Nephron (organoid): ENCODE data around the gene GHITM.

Source experiments
- H3K27ac Mint-ChIP-seq, 3 experiments: 2 replicates each; pipeline ENCODE4 v1.8.0; 2020; ENCODE audit warnings: mixed read lengths in 3 of 3, mild to moderate bottlenecking in 2 of 3, moderate library complexity in 1 of 3
- H3K27me3 Mint-ChIP-seq: 2 replicates; pipeline ENCODE4 v1.8.0; 2021; ENCODE audit warnings: low read depth, mild to moderate bottlenecking, moderate library complexity, mixed read lengths
- H3K36me3 Mint-ChIP-seq: 2 replicates; pipeline ENCODE4 v1.8.0; 2020; ENCODE audit warnings: low read depth, mixed read lengths
- H3K4me1 Mint-ChIP-seq: 2 replicates; pipeline ENCODE4 v1.8.0; 2020; ENCODE audit warnings: mixed read lengths
- H3K4me3 Mint-ChIP-seq, 3 experiments: 2 replicates each; pipeline ENCODE4 v1.8.0; 2020; ENCODE audit warnings: mild to moderate bottlenecking in 3 of 3, mixed read lengths in 3 of 3, moderate library complexity in 2 of 3
- H3K9me3 Mint-ChIP-seq: 2 replicates; pipeline ENCODE4 v1.8.0; 2020; ENCODE audit warnings: mixed read lengths
- TF ChIP-seq, protein P1 (sequence below), 3 experiments: fragments of 200-600 bp; sonication (generic); IDR thresholded peaks; one replicate each; pipeline ENCODE4 v1.5.0; 2021; ENCODE audit warnings: antibody characterized with exemption in 3 of 3; ENCODE audit not compliant: unreplicated experiment in 3 of 3

The GHITM gene

GRCh38 chr10:84198206-84198915 is 59.1 kb downstream of the GHITM start:
- Mint-ChIP-seq H3K4me3 (no peak overlapping the region), H3K27ac (no peak overlapping the region)

DNA sequence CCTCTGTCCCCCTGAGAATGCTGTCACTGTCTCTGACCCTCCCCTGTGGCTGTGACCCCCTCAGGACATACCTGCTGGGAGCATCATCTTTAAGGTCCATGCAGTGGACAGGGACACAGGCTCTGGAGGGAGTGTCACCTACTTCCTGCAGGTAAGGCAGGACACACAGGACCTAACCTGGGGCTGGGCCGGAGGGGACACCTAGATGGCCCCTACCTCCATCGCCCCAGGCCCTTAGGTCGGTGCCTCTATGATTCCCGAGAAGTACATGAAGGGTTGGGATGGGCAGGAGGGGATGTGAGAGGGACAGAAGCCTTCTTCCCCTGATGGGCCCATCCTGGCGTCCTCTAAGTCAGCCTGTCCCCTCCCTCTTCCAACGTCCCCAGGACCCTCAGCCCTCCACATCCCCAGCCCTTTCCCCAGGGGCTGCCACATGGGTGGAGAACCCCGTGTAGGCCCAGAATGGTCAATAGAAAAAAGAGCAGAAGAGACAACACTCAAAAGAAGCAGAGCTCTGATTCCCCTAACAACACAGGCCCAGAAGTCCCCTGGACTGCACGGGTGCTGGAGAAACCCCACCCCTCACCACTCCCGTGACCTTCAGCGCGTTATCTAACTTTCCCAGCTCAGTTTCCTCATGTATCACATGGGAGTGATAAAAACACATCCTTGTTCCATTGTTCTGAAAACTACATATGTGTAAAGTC is 61.4 kb downstream of the GHITM start:
- Mint-ChIP-seq H3K27me3 (peaks cover 50% of the 10 kb centered on the region), H3K9me3 (no peaks in the 10 kb centered on the region), H3K4me3 (no peak overlapping the region), H3K4me1 (no peaks in the 10 kb centered on the region), H3K36me3 (no peaks in the 10 kb centered on the region), H3K27ac (no peak overlapping the region)
- TF ChIP-seq, protein P1, sequence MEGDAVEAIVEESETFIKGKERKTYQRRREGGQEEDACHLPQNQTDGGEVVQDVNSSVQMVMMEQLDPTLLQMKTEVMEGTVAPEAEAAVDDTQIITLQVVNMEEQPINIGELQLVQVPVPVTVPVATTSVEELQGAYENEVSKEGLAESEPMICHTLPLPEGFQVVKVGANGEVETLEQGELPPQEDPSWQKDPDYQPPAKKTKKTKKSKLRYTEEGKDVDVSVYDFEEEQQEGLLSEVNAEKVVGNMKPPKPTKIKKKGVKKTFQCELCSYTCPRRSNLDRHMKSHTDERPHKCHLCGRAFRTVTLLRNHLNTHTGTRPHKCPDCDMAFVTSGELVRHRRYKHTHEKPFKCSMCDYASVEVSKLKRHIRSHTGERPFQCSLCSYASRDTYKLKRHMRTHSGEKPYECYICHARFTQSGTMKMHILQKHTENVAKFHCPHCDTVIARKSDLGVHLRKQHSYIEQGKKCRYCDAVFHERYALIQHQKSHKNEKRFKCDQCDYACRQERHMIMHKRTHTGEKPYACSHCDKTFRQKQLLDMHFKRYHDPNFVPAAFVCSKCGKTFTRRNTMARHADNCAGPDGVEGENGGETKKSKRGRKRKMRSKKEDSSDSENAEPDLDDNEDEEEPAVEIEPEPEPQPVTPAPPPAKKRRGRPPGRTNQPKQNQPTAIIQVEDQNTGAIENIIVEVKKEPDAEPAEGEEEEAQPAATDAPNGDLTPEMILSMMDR (IDR thresholded peaks at IDR 0.05; ENCODE audit: unreplicated experiment in 3 of 3) = no peak

More at GRCh38 chr10:84198206-84198915, 59.1 kb downstream of the GHITM start:
- H3K27me3 Mint-ChIP-seq = peaks cover 67% of the 10 kb centered on the region
- no peaks in the 10 kb centered on the region for H3K9me3 Mint-ChIP-seq
- TF ChIP-seq, protein P1 (IDR thresholded peaks at IDR 0.05; ENCODE audit: unreplicated experiment in 3 of 3) = no peak
- no peaks in the 10 kb centered on the region for H3K4me1 Mint-ChIP-seq
- H3K36me3 Mint-ChIP-seq = no peaks in the 10 kb centered on the region

- Mint-ChIP-seq H3K9me3 (no peaks in the 10 kb centered on the region), H3K4me3 (no peak overlapping the region), H3K27me3 (peaks cover 49% of the 10 kb centered on the region), H3K4me1 (no peaks in the 10 kb centered on the region), H3K36me3 (no peaks in the 10 kb centered on the region), H3K27ac (no peak overlapping the region)
- TF ChIP-seq, protein P1 (IDR thresholded peaks at IDR 0.05; ENCODE audit: unreplicated experiment in 3 of 3) = no peak
These were observed 61.9 kb downstream of the GHITM start for GRCh38 chr10:84201244-84201606.

DNA sequence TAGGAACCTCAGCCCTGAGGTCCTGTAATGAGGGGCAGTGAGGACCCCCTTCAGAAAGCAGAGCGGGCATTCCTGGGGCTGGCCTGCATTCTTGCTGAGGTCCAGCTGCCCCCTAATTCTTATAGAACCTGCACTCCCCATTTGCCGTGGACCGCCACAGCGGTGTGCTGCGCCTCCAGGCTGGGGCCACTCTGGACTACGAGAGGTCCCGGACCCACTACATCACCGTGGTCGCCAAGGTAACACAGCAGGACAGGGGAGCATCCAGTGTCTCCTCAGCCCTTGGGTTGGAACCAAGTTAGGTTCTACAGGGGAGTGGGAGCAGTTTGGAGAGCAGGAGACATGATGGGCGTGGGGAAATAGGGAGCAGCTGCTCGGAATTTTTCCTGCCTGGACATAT is 62.4 kb downstream of the GHITM start:
- H3K9me3 Mint-ChIP-seq = no peaks in the 10 kb centered on the region
- no peak overlapping the region for H3K4me3 Mint-ChIP-seq
- no peak overlapping the region for H3K27ac Mint-ChIP-seq
- no peaks in the 10 kb centered on the region for H3K4me1 Mint-ChIP-seq
- TF ChIP-seq, protein P1 (IDR thresholded peaks at IDR 0.05; ENCODE audit: unreplicated experiment in 3 of 3) = no peak
- no peaks in the 10 kb centered on the region for H3K36me3 Mint-ChIP-seq
- peaks cover 47% of the 10 kb centered on the region for H3K27me3 Mint-ChIP-seq

DNA sequence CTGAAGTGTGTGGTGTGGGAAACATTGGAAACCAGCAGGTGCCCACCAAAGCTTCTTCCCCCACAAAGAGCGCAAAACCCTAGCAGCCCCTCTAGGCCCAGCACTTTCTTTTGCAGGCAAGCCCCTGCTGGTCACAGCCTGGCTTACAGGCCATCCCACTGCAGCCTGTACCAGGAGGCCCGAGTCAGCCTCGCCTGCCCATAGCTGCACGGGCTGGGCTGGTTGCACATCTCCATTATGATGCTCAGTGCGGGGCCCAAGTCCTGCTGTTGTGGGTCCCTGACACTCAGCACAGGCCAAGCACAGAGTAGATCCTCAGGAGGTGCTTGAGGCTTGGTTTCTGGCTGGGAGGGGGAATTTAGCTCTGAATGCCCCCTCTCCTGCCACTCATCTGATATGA is 63.0 kb downstream of the GHITM start:
- TF ChIP-seq, protein P1 (IDR thresholded peaks at IDR 0.05; ENCODE audit: unreplicated experiment in 3 of 3) = no peak
- H3K27ac Mint-ChIP-seq = no peak overlapping the region
- H3K27me3 Mint-ChIP-seq = peaks cover 47% of the 10 kb centered on the region
- H3K9me3 Mint-ChIP-seq = no peaks in the 10 kb centered on the region
- no peaks in the 10 kb centered on the region for H3K4me1 Mint-ChIP-seq
- no peak overlapping the region for H3K4me3 Mint-ChIP-seq
- no peaks in the 10 kb centered on the region for H3K36me3 Mint-ChIP-seq
